ENCODE results near the gene TTLL11.

The TTLL11 gene

GRCh38 chr9:121817476-121817875 lies 275.6 kb downstream of the TTLL11 start:
- Histone ChIP-seq H3K27me3 (ENCODE audit: insufficient read depth, poor library complexity, severe bottlenecking) (no peaks in the 10 kb centered on the region), H3K4me3 (ENCODE audit: severe bottlenecking) (no peak overlapping the region), H3K36me3 (ENCODE audit: low read depth) (no peaks in the 10 kb centered on the region), H3K9me3 (ENCODE audit: severe bottlenecking) (no peaks in the 10 kb centered on the region), H3K4me1 (ENCODE audit: insufficient read depth, poor library complexity, severe bottlenecking) (peaks cover 3% of the 10 kb centered on the region), H3K27ac (ENCODE audit: poor library complexity, severe bottlenecking) (no peak overlapping the region)
- ATAC-seq (ENCODE audit: low read depth): no peak
- DNase-seq (ENCODE audit: low spot score): no peak
- no peak for TF ChIP-seq CTCF (IDR thresholded peaks at IDR 0.05; ENCODE audit: poor library complexity, severe bottlenecking)

- no peaks in the 10 kb centered on the region for H3K9me3 ChIP-seq (ENCODE audit: severe bottlenecking)
- no peak for ATAC-seq (ENCODE audit: low read depth)
- H3K27ac ChIP-seq (ENCODE audit: poor library complexity, severe bottlenecking): no peak overlapping the region
- H3K4me3 ChIP-seq (ENCODE audit: severe bottlenecking): no peak overlapping the region
- DNase-seq (ENCODE audit: low spot score): no peak
- no peaks in the 10 kb centered on the region for H3K36me3 ChIP-seq (ENCODE audit: low read depth)
- no peak for TF ChIP-seq CTCF (IDR thresholded peaks at IDR 0.05; ENCODE audit: poor library complexity, severe bottlenecking)
- H3K4me1 ChIP-seq (ENCODE audit: insufficient read depth, poor library complexity, severe bottlenecking): peaks cover 3% of the 10 kb centered on the region
- H3K27me3 ChIP-seq (ENCODE audit: insufficient read depth, poor library complexity, severe bottlenecking): no peaks in the 10 kb centered on the region
Observed at GRCh38 chr9:121816845-121817450, 276.2 kb downstream of the TTLL11 start.

- no peak for DNase-seq (ENCODE audit: low spot score)
- Histone ChIP-seq H3K27me3 (ENCODE audit: insufficient read depth, poor library complexity, severe bottlenecking) (no peaks in the 10 kb centered on the region), H3K36me3 (ENCODE audit: low read depth) (no peaks in the 10 kb centered on the region), H3K9me3 (ENCODE audit: severe bottlenecking) (no peaks in the 10 kb centered on the region), H3K27ac (ENCODE audit: poor library complexity, severe bottlenecking) (no peak overlapping the region), H3K4me3 (ENCODE audit: severe bottlenecking) (no peak overlapping the region), H3K4me1 (ENCODE audit: insufficient read depth, poor library complexity, severe bottlenecking) (peaks cover 3% of the 10 kb centered on the region)
- TF ChIP-seq CTCF (IDR thresholded peaks at IDR 0.05; ENCODE audit: poor library complexity, severe bottlenecking): no peak
- ATAC-seq (ENCODE audit: low read depth): no peak
Observed at GRCh38 chr9:121816449-121816817, 276.7 kb downstream of the TTLL11 start.

- no peaks in the 10 kb centered on the region for H3K36me3 ChIP-seq (ENCODE audit: low read depth)
- no peak overlapping the region for H3K27ac ChIP-seq (ENCODE audit: poor library complexity, severe bottlenecking)
- ATAC-seq (ENCODE audit: low read depth) (no peak), DNase-seq (ENCODE audit: low spot score) (no peak)
- H3K27me3 ChIP-seq (ENCODE audit: insufficient read depth, poor library complexity, severe bottlenecking): no peaks in the 10 kb centered on the region
- TF ChIP-seq CTCF (IDR thresholded peaks at IDR 0.05; ENCODE audit: poor library complexity, severe bottlenecking): no peak
- H3K4me3 ChIP-seq (ENCODE audit: severe bottlenecking): no peak overlapping the region
- H3K9me3 ChIP-seq (ENCODE audit: severe bottlenecking): no peaks in the 10 kb centered on the region
- peaks cover 3% of the 10 kb centered on the region for H3K4me1 ChIP-seq (ENCODE audit: insufficient read depth, poor library complexity, severe bottlenecking)
Observed at GRCh38 chr9:121815546-121816448, 277.3 kb downstream of the TTLL11 start.

- H3K27ac ChIP-seq (ENCODE audit: poor library complexity, severe bottlenecking): no peak overlapping the region
- peaks cover 3% of the 10 kb centered on the region for H3K4me1 ChIP-seq (ENCODE audit: insufficient read depth, poor library complexity, severe bottlenecking)
- H3K4me3 ChIP-seq (ENCODE audit: severe bottlenecking): no peak overlapping the region
- no peak for ATAC-seq (ENCODE audit: low read depth)
- no peaks in the 10 kb centered on the region for H3K9me3 ChIP-seq (ENCODE audit: severe bottlenecking)
- no peak for TF ChIP-seq CTCF (IDR thresholded peaks at IDR 0.05; ENCODE audit: poor library complexity, severe bottlenecking)
- H3K27me3 ChIP-seq (ENCODE audit: insufficient read depth, poor library complexity, severe bottlenecking): no peaks in the 10 kb centered on the region
- no peaks in the 10 kb centered on the region for H3K36me3 ChIP-seq (ENCODE audit: low read depth)
- DNase-seq (ENCODE audit: low spot score): no peak
Observed at GRCh38 chr9:121815084-121815483, 278.0 kb downstream of the TTLL11 start.

All from RWPE2 (cell line).